ENCODE measurements around the gene TRPT1. TPM values are rescaled to one million over a fixed set of nuclear protein-coding genes. Genes with fewer than 3 reads are reported as not detected.

TRPT1 gene
- total RNA-seq, 1 experiment from 2014 or later, result 43.1 TPM

DNA sequence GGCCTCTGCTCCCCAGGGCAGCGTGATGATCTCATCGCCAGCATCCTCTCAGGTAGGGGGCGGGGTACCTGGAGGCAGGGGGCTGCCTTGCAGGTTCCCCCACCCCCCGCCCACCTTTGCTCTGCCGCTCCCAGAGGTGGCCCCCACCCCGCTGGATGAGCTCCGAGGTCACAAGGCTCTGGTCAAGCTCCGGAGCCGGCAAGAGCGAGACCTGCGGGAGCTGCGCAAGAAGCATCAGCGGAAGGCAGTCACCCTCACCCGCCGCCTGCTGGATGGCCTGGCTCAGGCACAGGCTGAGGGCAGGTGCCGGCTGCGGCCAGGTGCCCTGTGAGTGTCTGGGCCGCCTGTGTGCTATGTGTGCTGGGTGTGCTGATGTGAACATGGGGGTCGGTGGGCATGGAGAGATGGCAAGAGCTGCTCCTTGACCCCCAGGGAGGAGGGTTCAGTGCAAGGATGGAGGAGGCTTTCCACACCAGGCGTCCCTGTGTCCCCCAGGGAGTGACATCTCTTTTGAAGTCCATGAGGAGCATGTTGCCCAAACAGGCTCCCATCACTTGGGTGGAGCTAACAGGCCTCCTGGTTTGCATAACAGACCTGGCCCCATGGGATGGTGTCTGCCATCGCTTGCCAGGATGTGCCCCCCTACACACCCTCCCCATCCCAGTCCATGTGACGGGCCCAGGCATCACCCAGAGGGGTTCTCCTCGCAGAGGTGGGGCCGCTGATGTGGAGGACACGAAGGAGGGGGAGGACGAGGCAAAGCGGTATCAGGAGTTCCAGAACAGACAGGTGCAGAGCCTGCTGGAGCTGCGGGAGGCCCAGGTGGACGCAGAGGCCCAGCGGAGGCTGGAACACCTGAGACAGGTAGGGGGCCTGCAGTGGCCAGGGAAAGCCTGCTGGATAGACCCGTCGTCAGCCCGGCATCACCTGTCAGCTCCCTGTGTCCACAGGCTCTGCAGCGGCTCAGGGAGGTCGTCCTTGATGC, 39.5 kb upstream of the TRPT1 start:
- Mint-ChIP-seq H3K9me3 (ENCODE audit: low read depth, unreplicated experiment) (no peaks in the 10 kb centered on the region), H3K27me3 (ENCODE audit: unreplicated experiment) (no peaks in the 10 kb centered on the region), H3K36me3 (ENCODE audit: insufficient read depth, unreplicated experiment) (peaks cover 50% of the 10 kb centered on the region), H3K4me3 (ENCODE audit: low read depth, unreplicated experiment) (no peak overlapping the region), H3K4me1 (ENCODE audit: low read depth, unreplicated experiment) (peaks cover 18% of the 10 kb centered on the region), H3K27ac (ENCODE audit: unreplicated experiment) (peak overlapping the region; percentile 21)
- intact Hi-C loops (cut with micrococcal nuclease; ENCODE audit: unreplicated experiment), result no loop called here
- DNase-seq, result no peak
- BruUV-seq (replicated peaks), result no TSS peak
- TF ChIP-seq, protein P1, sequence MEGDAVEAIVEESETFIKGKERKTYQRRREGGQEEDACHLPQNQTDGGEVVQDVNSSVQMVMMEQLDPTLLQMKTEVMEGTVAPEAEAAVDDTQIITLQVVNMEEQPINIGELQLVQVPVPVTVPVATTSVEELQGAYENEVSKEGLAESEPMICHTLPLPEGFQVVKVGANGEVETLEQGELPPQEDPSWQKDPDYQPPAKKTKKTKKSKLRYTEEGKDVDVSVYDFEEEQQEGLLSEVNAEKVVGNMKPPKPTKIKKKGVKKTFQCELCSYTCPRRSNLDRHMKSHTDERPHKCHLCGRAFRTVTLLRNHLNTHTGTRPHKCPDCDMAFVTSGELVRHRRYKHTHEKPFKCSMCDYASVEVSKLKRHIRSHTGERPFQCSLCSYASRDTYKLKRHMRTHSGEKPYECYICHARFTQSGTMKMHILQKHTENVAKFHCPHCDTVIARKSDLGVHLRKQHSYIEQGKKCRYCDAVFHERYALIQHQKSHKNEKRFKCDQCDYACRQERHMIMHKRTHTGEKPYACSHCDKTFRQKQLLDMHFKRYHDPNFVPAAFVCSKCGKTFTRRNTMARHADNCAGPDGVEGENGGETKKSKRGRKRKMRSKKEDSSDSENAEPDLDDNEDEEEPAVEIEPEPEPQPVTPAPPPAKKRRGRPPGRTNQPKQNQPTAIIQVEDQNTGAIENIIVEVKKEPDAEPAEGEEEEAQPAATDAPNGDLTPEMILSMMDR (IDR thresholded peaks at IDR 0.05; ENCODE audit: unreplicated experiment), result no peak
- CTCF ChIA-PET, result interaction anchor here (0.6 kb wide), 1 partner anchor 20 kb away, joined by 4 read pairs; no protein-coding TSS in a partner anchor

DNA sequence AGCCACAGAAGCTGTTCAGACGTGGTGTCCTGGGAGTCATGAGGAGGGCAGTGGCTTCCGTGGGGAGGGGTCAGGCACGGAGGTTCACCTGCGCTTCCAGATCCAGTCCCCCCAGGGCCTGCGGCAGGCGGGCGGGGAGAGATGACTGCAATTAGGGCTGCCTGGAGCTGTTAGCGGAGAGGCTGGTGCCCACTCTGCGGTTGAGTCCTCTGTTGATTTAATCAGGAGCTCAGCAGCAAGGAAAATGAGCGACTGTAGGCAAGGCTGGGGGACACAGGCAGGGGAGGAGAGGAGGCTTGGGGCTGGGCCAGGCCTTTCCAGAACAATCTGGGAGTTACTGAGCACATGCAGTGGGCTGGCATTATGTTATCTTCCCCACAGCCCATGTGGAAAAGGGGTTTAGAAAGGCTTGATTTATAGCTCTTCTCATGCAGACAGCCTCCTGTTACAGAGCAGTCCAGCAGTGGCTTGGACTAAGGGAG, 38.4 kb upstream of the TRPT1 start:
- DNase-seq, result no peak
- intact Hi-C loops (cut with micrococcal nuclease; ENCODE audit: unreplicated experiment), result no loop called here
- Mint-ChIP-seq H3K36me3 (ENCODE audit: insufficient read depth, unreplicated experiment) (peaks cover 48% of the 10 kb centered on the region), H3K4me1 (ENCODE audit: low read depth, unreplicated experiment) (peaks cover 18% of the 10 kb centered on the region), H3K9me3 (ENCODE audit: low read depth, unreplicated experiment) (no peaks in the 10 kb centered on the region), H3K4me3 (ENCODE audit: low read depth, unreplicated experiment) (no peak overlapping the region), H3K27ac (ENCODE audit: unreplicated experiment) (no peak overlapping the region), H3K27me3 (ENCODE audit: unreplicated experiment) (no peaks in the 10 kb centered on the region)
- BruUV-seq (replicated peaks), result no TSS peak
- TF ChIP-seq, protein P1 (IDR thresholded peaks at IDR 0.05; ENCODE audit: unreplicated experiment), result no peak
- CTCF ChIA-PET, result no interaction called here

DNA sequence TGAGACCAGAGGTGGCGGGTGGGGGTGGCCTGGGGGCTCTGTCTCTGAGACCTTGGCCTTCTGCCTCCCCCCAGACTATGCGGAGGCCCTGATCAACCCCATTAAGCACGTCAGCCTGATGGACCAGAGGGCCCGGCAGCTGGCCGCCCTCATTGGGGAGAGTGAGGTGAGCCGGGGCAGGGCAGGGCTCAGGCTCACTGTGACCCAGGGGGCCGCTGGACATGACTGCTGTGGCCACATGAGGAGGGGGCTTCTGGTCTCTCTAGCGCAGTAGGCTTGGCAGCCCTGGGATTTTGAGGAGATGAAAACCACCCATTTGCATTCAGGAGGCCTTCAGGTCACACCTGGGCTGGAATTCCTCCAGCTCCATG, 37.9 kb upstream of the TRPT1 start:
- no peak for DNase-seq
- Mint-ChIP-seq H3K4me1 (ENCODE audit: low read depth, unreplicated experiment) (peaks cover 13% of the 10 kb centered on the region), H3K36me3 (ENCODE audit: insufficient read depth, unreplicated experiment) (peaks cover 48% of the 10 kb centered on the region), H3K9me3 (ENCODE audit: low read depth, unreplicated experiment) (no peaks in the 10 kb centered on the region), H3K27me3 (ENCODE audit: unreplicated experiment) (no peaks in the 10 kb centered on the region), H3K27ac (ENCODE audit: unreplicated experiment) (no peak overlapping the region), H3K4me3 (ENCODE audit: low read depth, unreplicated experiment) (no peak overlapping the region)
- CTCF ChIA-PET, result no interaction called here
- intact Hi-C loops (cut with micrococcal nuclease; ENCODE audit: unreplicated experiment), result no loop called here
- TF ChIP-seq, protein P1 (IDR thresholded peaks at IDR 0.05; ENCODE audit: unreplicated experiment), result no peak
- no TSS peak for BruUV-seq (replicated peaks)

DNA sequence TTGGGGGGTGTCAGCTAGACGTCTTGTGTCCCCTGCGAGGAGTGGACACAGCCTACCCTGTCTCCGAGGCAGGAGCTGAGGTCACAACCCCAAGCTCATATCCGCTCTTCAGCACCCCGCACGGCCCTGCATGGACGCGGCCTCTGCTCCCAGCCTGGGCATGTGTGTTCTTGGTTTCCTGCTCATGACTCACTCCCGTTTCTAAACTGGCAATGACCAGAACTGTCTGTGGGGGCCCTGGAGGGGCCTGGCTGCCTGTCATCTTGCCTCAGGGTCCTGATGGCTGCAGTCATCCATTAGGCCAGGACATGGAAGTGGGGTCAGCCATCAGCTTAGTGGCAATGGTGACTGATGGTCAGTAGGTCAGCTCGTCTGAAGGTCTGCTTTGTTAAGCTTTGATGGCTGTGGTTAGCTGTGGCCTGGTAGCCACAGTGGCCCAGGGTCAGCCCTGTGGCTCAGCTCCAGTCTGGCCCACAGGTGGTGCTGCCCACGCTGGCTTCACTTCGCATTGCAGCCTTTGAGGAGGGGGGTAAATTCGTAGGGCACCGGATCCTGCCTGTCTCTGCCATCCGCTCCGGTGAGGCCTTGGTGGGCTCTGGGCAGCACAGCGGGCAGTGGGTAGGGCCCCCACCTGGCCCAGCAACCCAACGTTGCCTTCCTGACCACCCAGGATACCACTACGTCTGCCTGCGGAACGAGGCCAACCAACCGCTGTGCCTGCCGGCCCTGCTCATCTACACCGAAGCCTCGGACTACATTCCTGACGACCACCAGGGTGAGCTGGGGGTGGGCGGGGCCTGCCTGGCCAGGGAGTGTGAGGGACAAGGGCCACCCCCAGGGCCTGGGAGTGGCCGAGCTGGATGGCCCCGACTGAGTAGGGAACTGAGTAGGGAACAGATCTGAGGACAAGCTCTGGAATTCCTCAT, 37.3 kb upstream of the TRPT1 start:
- CTCF ChIA-PET, result interaction anchor here (1.0 kb wide), 1 partner anchor 41 kb away, joined by 3 read pairs; no protein-coding TSS in a partner anchor
- TF ChIP-seq, protein P1 (IDR thresholded peaks at IDR 0.05; ENCODE audit: unreplicated experiment), result no peak
- no peak overlapping the region for H3K4me3 Mint-ChIP-seq (ENCODE audit: low read depth, unreplicated experiment)
- H3K36me3 Mint-ChIP-seq (ENCODE audit: insufficient read depth, unreplicated experiment), result peaks cover 44% of the 10 kb centered on the region
- no TSS peak for BruUV-seq (replicated peaks)
- intact Hi-C loops (cut with micrococcal nuclease; ENCODE audit: unreplicated experiment), result no loop called here
- H3K9me3 Mint-ChIP-seq (ENCODE audit: low read depth, unreplicated experiment), result no peaks in the 10 kb centered on the region
- no peaks in the 10 kb centered on the region for H3K27me3 Mint-ChIP-seq (ENCODE audit: unreplicated experiment)
- H3K4me1 Mint-ChIP-seq (ENCODE audit: low read depth, unreplicated experiment), result peaks cover 7% of the 10 kb centered on the region
- no peak for DNase-seq
- H3K27ac Mint-ChIP-seq (ENCODE audit: unreplicated experiment), result no peak overlapping the region
